Gastrocnemius medialis (tissue), 4 donors: ENCODE data around the gene FAM234A. TPM values are rescaled to one million over a fixed set of nuclear protein-coding genes. Genes with fewer than 3 reads are reported as not detected.
A peak's percentile ranks its signal among the peaks of the same experiment; 100 is the strongest.

Experiments used
- ATAC-seq, 2 donors: fragments of 150-250 bp; one replicate each; pipeline ENCODE4 v1.9.1; 2016
- DNase-seq, 2 donors: peaks; one replicate each; pipeline ENCODE4 v3.0.0-alpha.2; 2019
- H3K27ac ChIP-seq, 4 donors: fragments of 200-600 bp; sonication (generic); 1 replicate in 1 of 4; 2 replicates in 3 of 4; pipeline ENCODE4 v1.5.1; 2016 to 2018; ENCODE audit warnings: mild to moderate bottlenecking in 2 of 4, moderate library complexity in 1 of 4
- H3K27me3 ChIP-seq, 3 donors: fragments of 200-600 bp; sonication (generic) in 2 of 3; 1 replicate in 1 of 3; 2 replicates in 2 of 3; pipeline versions ENCODE4 v1.5.1 to v1.6.0; 2016 to 2019; ENCODE audit warnings: mild to moderate bottlenecking in 1 of 3, moderate library complexity in 1 of 3
- H3K36me3 ChIP-seq, 2 donors: fragments of 200-600 bp; sonication (generic) in 1 of 2; one replicate each; pipeline ENCODE4 v1.5.1; 2017 to 2018
- H3K4me1 ChIP-seq, 2 donors: fragments of 200-600 bp; sonication (generic) in 1 of 2; one replicate each; pipeline ENCODE4 v1.5.1; 2016 to 2017; ENCODE audit warnings: mild to moderate bottlenecking in 2 of 2
- H3K4me3 ChIP-seq, 4 donors: fragments of 200-600 bp; sonication (generic) in 3 of 4; 1 replicate in 1 of 4; 2 replicates in 3 of 4; pipeline ENCODE4 v1.5.1; 2016 to 2019; ENCODE audit warnings: mild to moderate bottlenecking in 2 of 4
- H3K9me3 ChIP-seq, 3 donors: fragments of 200-600 bp; sonication (generic) in 2 of 3; 1 replicate in 1 of 3; 2 replicates in 2 of 3; pipeline ENCODE4 v1.5.1; 2016 to 2019
- POLR2A ChIP-seq, 2 donors: fragments of 450-650 bp; IDR thresholded peaks; one replicate each; pipeline ENCODE4 v1.6.1; 2017; ENCODE audit warnings: antibody characterized with exemption in 2 of 2, mild to moderate bottlenecking in 2 of 2, moderate library complexity in 2 of 2
- in situ Hi-C, 4 donors: fragments of 200-750 bp; cut with MboI; loops; one replicate each; pipeline versions ENCODE4 v1.15.0 to v1.8.0; 2017; ENCODE audit warnings: low sequenced_read_pairs in 4 of 4
- intact Hi-C: fragments of 100-400 bp; cut with DNase I; formaldehyde crosslinking; loops from one replicate; pipeline ENCODE4 v1.15.1; 2023; ENCODE audit warnings: low total_unique reads
- total RNA-seq, 4 donors: library from RNA; depleted of rRNA; stranded (reverse); fragments of >200 nt; gene quantifications; one replicate each; pipeline versions ENCODE4 v1.1.0 to v1.2.3, GENCODE V29; 2016
- TF ChIP-seq, protein P1 (sequence below), 5 experiments: fragments of 450-650 bp in 3 of 5; fragments of 200-600 bp in 2 of 5; sonication (generic) in 2 of 5; IDR thresholded peaks in 4 of 5; conservative IDR thresholded peaks in 1 of 5; 1 replicate in 4 of 5; 2 replicates in 1 of 5; pipeline ENCODE4 v1.5.1; 2016 to 2019; ENCODE audit warnings: antibody characterized with exemption in 5 of 5, mild to moderate bottlenecking in 3 of 5, moderate library complexity in 3 of 5

Gene FAM234A
- total RNA-seq, 4 donors from 2014 or later: 85.2 to 288 (median 251) TPM

DNA sequence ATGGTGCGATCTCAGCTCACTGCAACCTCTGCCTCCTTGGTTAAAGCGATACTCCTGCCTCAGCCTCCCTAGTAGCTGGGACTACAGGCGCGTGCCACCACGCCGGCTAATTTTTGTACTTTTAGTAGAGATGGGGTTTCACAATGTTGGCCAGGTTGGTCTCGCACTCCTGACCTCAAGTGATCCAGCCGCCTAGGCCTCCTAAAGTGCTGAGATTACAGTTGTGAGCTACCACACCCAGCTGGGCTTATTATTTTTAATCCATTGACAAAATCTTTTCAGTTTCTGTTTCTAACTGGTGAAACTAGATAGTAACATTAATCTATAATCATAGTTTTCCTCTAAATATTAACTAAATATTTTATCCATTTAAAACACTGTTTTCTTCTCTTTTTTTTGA lies 5.9 kb downstream of the FAM234A start:
- DNase-seq (peak in 1 of 2 donors; percentile 31), ATAC-seq (no peak)
- Histone ChIP-seq H3K4me3 (no peak overlapping the region), H3K9me3 (no peaks in the 10 kb centered on the region), H3K27me3 (no peaks in the 10 kb centered on the region), H3K4me1 (peaks cover 40 to 59% of the 10 kb centered on the region in 2 donors), H3K36me3 (no peaks in the 10 kb centered on the region), H3K27ac (peak overlapping the region; percentile 78 to 89 (median 86))
- in situ Hi-C loops (no loop called here), intact Hi-C loops (no loop called here)
- TF ChIP-seq, protein P1, sequence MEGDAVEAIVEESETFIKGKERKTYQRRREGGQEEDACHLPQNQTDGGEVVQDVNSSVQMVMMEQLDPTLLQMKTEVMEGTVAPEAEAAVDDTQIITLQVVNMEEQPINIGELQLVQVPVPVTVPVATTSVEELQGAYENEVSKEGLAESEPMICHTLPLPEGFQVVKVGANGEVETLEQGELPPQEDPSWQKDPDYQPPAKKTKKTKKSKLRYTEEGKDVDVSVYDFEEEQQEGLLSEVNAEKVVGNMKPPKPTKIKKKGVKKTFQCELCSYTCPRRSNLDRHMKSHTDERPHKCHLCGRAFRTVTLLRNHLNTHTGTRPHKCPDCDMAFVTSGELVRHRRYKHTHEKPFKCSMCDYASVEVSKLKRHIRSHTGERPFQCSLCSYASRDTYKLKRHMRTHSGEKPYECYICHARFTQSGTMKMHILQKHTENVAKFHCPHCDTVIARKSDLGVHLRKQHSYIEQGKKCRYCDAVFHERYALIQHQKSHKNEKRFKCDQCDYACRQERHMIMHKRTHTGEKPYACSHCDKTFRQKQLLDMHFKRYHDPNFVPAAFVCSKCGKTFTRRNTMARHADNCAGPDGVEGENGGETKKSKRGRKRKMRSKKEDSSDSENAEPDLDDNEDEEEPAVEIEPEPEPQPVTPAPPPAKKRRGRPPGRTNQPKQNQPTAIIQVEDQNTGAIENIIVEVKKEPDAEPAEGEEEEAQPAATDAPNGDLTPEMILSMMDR (IDR thresholded peaks at IDR 0.05 in 4 of 5, conservative IDR thresholded peaks at IDR 0.05 in 1 of 5): no peak
- TF ChIP-seq POLR2A (IDR thresholded peaks at IDR 0.05): no peak

DNA sequence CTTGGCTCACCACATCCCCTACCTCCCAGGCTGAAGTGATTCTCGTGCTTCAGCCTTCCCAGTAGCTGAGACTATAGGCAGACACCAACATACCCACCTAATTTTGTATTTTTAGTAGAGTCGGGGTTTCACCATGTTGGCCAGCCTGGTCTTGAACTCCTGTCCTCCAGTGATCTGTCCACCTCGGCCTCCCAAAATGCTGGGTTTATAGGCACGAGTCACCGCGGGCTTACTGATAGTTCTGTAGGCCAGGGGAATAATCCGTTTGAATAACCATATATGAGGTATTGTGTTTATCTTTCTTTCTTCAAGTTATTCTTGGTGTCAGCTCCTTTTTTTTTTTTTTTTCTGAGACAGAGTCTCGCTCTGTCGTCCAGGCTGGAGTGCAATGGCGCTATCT lies 7.7 kb downstream of the FAM234A start:
- TF ChIP-seq, protein P1 (IDR thresholded peaks at IDR 0.05 in 4 of 5, conservative IDR thresholded peaks at IDR 0.05 in 1 of 5): no peak
- TF ChIP-seq POLR2A (IDR thresholded peaks at IDR 0.05): no peak
- peaks cover 32 to 53% of the 10 kb centered on the region in 2 donors for H3K4me1 ChIP-seq
- in situ Hi-C loops: no loop called here
- ATAC-seq: no peak
- no peak for DNase-seq
- H3K36me3 ChIP-seq: no peaks in the 10 kb centered on the region
- peak overlapping the region; percentile 78 to 89 (median 86) for H3K27ac ChIP-seq
- H3K4me3 ChIP-seq: no peak overlapping the region
- H3K9me3 ChIP-seq: no peaks in the 10 kb centered on the region
- intact Hi-C loops: no loop called here
- H3K27me3 ChIP-seq: no peaks in the 10 kb centered on the region

DNA sequence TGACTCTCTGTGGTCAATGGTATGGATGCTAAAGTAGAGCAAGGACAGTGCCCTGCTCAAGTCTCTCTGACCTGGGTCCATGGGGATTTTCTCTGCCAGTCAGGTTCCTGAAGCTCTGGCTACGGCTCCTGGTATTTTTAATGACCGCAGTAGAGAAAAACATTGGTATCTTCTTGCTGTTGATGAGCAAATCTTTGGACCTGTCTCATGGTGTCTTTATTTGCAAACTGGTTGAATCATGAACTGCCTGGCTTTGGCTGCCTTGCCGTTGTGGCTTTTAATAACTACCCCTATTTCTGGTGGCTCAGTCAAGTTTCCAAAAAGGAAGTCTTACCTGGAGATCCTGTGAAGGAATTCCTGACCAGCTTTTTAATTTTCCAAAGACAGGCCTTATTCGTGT lies 8.7 kb downstream of the FAM234A start:
- DNase-seq: peak; percentile 43 to 70
- Histone ChIP-seq H3K4me3 (peak overlapping the region in 1 of 4 donors; percentile 2), H3K27ac (peak overlapping the region; percentile 78 to 89 (median 86)), H3K36me3 (peaks cover 0 to 2% of the 10 kb centered on the region in 2 donors), H3K4me1 (peaks cover 32 to 53% of the 10 kb centered on the region in 2 donors), H3K9me3 (no peaks in the 10 kb centered on the region), H3K27me3 (no peaks in the 10 kb centered on the region)
- in situ Hi-C loops (no loop called here), intact Hi-C loops (no loop called here)
- peak; percentile 92 to 94 for ATAC-seq
- no peak for TF ChIP-seq POLR2A (IDR thresholded peaks at IDR 0.05)
- TF ChIP-seq, protein P1 (IDR thresholded peaks at IDR 0.05 in 4 of 5, conservative IDR thresholded peaks at IDR 0.05 in 1 of 5): no peak

DNA sequence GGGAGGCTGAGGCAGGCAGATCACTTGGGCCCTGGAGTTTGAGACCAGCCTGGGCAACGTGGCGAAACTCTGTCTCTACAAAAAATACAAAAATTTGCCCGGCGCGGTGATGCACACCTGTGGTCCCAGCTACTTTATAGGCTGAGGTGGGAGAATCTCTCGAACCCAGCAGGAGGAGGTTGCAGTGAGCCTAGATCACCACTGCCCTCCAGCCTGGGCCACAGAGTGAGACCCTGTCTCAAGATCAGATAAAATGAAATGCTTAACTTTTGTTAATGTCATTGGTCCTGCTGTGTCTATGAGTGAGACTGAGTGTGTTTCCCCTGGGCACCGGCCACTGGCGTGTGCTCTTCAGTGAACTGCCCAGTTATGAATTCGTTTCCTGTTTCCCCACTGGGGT lies 10.5 kb downstream of the FAM234A start:
- TF ChIP-seq, protein P1 (IDR thresholded peaks at IDR 0.05 in 4 of 5, conservative IDR thresholded peaks at IDR 0.05 in 1 of 5): no peak
- no peak for TF ChIP-seq POLR2A (IDR thresholded peaks at IDR 0.05)
- H3K4me1 ChIP-seq: peaks cover 24 to 44% of the 10 kb centered on the region in 2 donors
- intact Hi-C loops: no loop called here
- no peak overlapping the region for H3K4me3 ChIP-seq
- DNase-seq (no peak), ATAC-seq (no peak)
- H3K27me3 ChIP-seq: no peaks in the 10 kb centered on the region
- H3K36me3 ChIP-seq: peaks cover 0 to 8% of the 10 kb centered on the region in 2 donors
- in situ Hi-C loops: no loop called here
- H3K9me3 ChIP-seq: no peaks in the 10 kb centered on the region
- H3K27ac ChIP-seq: peak overlapping the region in 3 of 4 donors; percentile 12 to 88 (median 20)

DNA sequence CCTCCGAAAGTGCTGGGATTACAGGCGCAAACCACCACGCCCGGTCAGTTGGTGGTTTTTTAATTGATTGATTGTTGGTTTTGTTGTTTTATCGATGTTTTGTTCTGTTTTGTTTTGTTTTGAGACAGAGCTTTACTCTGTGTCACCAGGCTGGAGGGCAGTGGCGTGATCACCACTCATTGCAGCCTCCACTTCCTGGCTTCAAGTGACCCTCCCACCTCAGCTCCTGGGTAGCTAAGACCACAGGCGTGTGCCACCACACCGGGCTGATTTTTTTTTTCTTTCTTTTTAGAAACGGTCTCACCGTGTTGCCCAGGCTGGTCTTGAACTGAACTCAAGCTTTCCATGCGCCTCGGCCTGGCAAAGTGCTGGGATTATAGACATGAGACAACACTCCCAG lies 12.4 kb downstream of the FAM234A start:
- TF ChIP-seq, protein P1 (IDR thresholded peaks at IDR 0.05 in 4 of 5, conservative IDR thresholded peaks at IDR 0.05 in 1 of 5): no peak
- TF ChIP-seq POLR2A (IDR thresholded peaks at IDR 0.05): no peak
- peaks cover 0 to 18% of the 10 kb centered on the region in 2 donors for H3K36me3 ChIP-seq
- H3K27me3 ChIP-seq: no peaks in the 10 kb centered on the region
- peaks cover 15 to 27% of the 10 kb centered on the region in 2 donors for H3K4me1 ChIP-seq
- DNase-seq: no peak
- intact Hi-C loops: no loop called here
- H3K4me3 ChIP-seq: no peak overlapping the region
- no peaks in the 10 kb centered on the region for H3K9me3 ChIP-seq
- H3K27ac ChIP-seq: no peak overlapping the region
- in situ Hi-C loops: no loop called here
- ATAC-seq: no peak
